CD4-positive, alpha-beta memory T cell (primary cell): ENCODE data around the gene ZFPM1. TPM values are rescaled to one million over a fixed set of nuclear protein-coding genes. Genes with fewer than 3 reads are reported as not detected.

Source experiments
- CTCF ChIA-PET: fragments of 350-600 bp; sonication (Branson Sonifier 250); formaldehyde crosslinking; loops from one replicate; lab custom pipeline; 2021; ENCODE audit warnings: inconsistent platforms; ENCODE audit not compliant: partially characterized antibody; lab: Charles Lee
- POLR2A ChIA-PET: fragments of 350-600 bp; sonication (Branson Sonifier 250); formaldehyde crosslinking; loops from one replicate; lab custom pipeline; 2021; ENCODE audit not compliant: partially characterized antibody; lab: Charles Lee
- DNase-seq, 5 donors: peaks; one replicate each; pipeline versions ENCODE4 v3.0.0 to v3.0.0-alpha.2; 2020 to 2022; ENCODE audit warnings: mixed read lengths in 1 of 5
- H3K27ac ChIP-seq: one replicate; pipeline ENCODE4 v1.7.0; 2013; ENCODE audit warnings: low read depth, low read length
- H3K27me3 ChIP-seq: 2 replicates; pipeline ENCODE4 v1.7.0; 2013; ENCODE audit warnings: mild to moderate bottlenecking, low read length, moderate library complexity; ENCODE audit not compliant: insufficient read depth
- H3K36me3 ChIP-seq: 2 replicates; pipeline ENCODE4 v1.7.0; 2013; ENCODE audit warnings: mild to moderate bottlenecking, low read length, moderate library complexity; ENCODE audit not compliant: insufficient read depth
- H3K4me1 ChIP-seq: 2 replicates; pipeline ENCODE4 v1.7.0; 2013; ENCODE audit warnings: mild to moderate bottlenecking, low read length, moderate library complexity; ENCODE audit not compliant: insufficient read depth
- H3K4me3 ChIP-seq, 2 donors: one replicate each; pipeline ENCODE4 v1.7.0; 2013; ENCODE audit warnings: low read length in 2 of 2, mild to moderate bottlenecking in 1 of 2
- H3K9me3 ChIP-seq, 2 donors: one replicate each; pipeline ENCODE4 v1.7.0; 2013; ENCODE audit warnings: low read length in 2 of 2, control low read depth in 1 of 2; ENCODE audit not compliant: control insufficient read depth in 1 of 2
- H3K27ac Mint-ChIP-seq, 7 donors: one replicate each; pipeline ENCODE4 v1.8.0; 2020 to 2021; ENCODE audit warnings: mixed read lengths in 7 of 7, mild to moderate bottlenecking in 6 of 7, inconsistent platforms in 3 of 7, moderate library complexity in 3 of 7
- H3K27me3 Mint-ChIP-seq, 2 donors: one replicate each; pipeline ENCODE4 v1.8.0; 2020 to 2021; ENCODE audit warnings: mixed read lengths in 2 of 2
- H3K36me3 Mint-ChIP-seq, 2 donors: one replicate each; pipeline ENCODE4 v1.8.0; 2020 to 2021; ENCODE audit warnings: mixed read lengths in 2 of 2, inconsistent platforms in 1 of 2, mild to moderate bottlenecking in 1 of 2
- H3K4me1 Mint-ChIP-seq, 4 donors: one replicate each; pipeline ENCODE4 v1.8.0; 2020 to 2021; ENCODE audit warnings: mixed read lengths in 4 of 4, mild to moderate bottlenecking in 1 of 4
- H3K4me3 Mint-ChIP-seq, 8 donors: one replicate each; pipeline ENCODE4 v1.8.0; 2020 to 2021; ENCODE audit warnings: mixed read lengths in 8 of 8, mild to moderate bottlenecking in 7 of 8, moderate library complexity in 6 of 8, inconsistent platforms in 3 of 8
- H3K9me3 Mint-ChIP-seq, 8 donors: one replicate each; pipeline ENCODE4 v1.8.0; 2020 to 2021; ENCODE audit warnings: mixed read lengths in 8 of 8, mild to moderate bottlenecking in 5 of 8, inconsistent platforms in 3 of 8, moderate library complexity in 1 of 8
- intact Hi-C: fragments of 100-400 bp; cut with micrococcal nuclease; formaldehyde crosslinking; loops from one replicate; pipeline ENCODE4 v1.15.1; 2023
- polyA plus RNA-seq, 2 donors: library from polyadenylated mRNA; unstranded; fragments of 300-500 nt; fragmentation: Illumina TruSeq; gene quantifications; one replicate each; pipeline ENCODE4 v1.2.3, GENCODE V29; 2021
- total RNA-seq, 2 experiments: library from RNA; stranded (reverse); gene quantifications; one replicate each; pipeline ENCODE4 v1.2.3, GENCODE V29; 2021

The ZFPM1 gene
- total and polyA plus RNA-seq, 4 experiments from 2014 or later, result 0.07 to 20.5 (median 9.7) TPM

- H3K9me3 Mint-ChIP-seq, result no peaks in the 10 kb centered on the region
- intact Hi-C loops, result no loop called here
- no peaks in the 10 kb centered on the region for H3K9me3 ChIP-seq
- peaks cover 0 to 2% of the 10 kb centered on the region in 2 donors for H3K36me3 Mint-ChIP-seq
- peaks cover 0 to 7% (median 0%) of the 10 kb centered on the region in 4 donors for H3K4me1 Mint-ChIP-seq
- no peak overlapping the region for H3K27ac ChIP-seq
- H3K27ac Mint-ChIP-seq, result peak overlapping the region in 1 of 7 donors; percentile 38
- H3K4me1 ChIP-seq, result no peaks in the 10 kb centered on the region
- ChIA-PET CTCF (no interaction called here), POLR2A (no interaction called here)
- no peak overlapping the region for H3K4me3 ChIP-seq
- no peaks in the 10 kb centered on the region for H3K27me3 Mint-ChIP-seq
- H3K36me3 ChIP-seq, result no peaks in the 10 kb centered on the region
- no peaks in the 10 kb centered on the region for H3K27me3 ChIP-seq
- no peak for DNase-seq
- no peak overlapping the region for H3K4me3 Mint-ChIP-seq
Observed at GRCh38 chr16:88509749-88510069, 56.6 kb downstream of the ZFPM1 start.

GRCh38 chr16:88510091-88510994, 57.3 kb downstream of the ZFPM1 start:
- no peaks in the 10 kb centered on the region for H3K27me3 Mint-ChIP-seq
- Histone ChIP-seq H3K36me3 (no peaks in the 10 kb centered on the region), H3K4me3 (no peak overlapping the region), H3K4me1 (no peaks in the 10 kb centered on the region), H3K27ac (no peak overlapping the region), H3K27me3 (no peaks in the 10 kb centered on the region), H3K9me3 (no peaks in the 10 kb centered on the region)
- intact Hi-C loops, result no loop called here
- peaks cover 0 to 4% of the 10 kb centered on the region in 2 donors for H3K36me3 Mint-ChIP-seq
- no peak for DNase-seq
- ChIA-PET CTCF (interaction anchor here (1.5 kb wide), 1 partner anchor 72 kb away, joined by 4 read pairs; no protein-coding TSS in a partner anchor), POLR2A (no interaction called here)
- peak overlapping the region in 1 of 7 donors; percentile 38 for H3K27ac Mint-ChIP-seq
- peaks cover 0 to under 1% (median 0%) of the 10 kb centered on the region in 4 donors for H3K4me1 Mint-ChIP-seq
- no peak overlapping the region for H3K4me3 Mint-ChIP-seq
- H3K9me3 Mint-ChIP-seq, result no peaks in the 10 kb centered on the region

- H3K4me3 ChIP-seq, result no peak overlapping the region
- H3K27me3 ChIP-seq, result no peaks in the 10 kb centered on the region
- no peaks in the 10 kb centered on the region for H3K9me3 Mint-ChIP-seq
- ChIA-PET CTCF (interaction anchor here (1.5 kb wide), 1 partner anchor 73 kb away, joined by 4 read pairs; no protein-coding TSS in a partner anchor), POLR2A (no interaction called here)
- no peaks in the 10 kb centered on the region for H3K9me3 ChIP-seq
- no peak overlapping the region for H3K27ac Mint-ChIP-seq
- intact Hi-C loops, result no loop called here
- H3K36me3 Mint-ChIP-seq, result peaks cover 3 to 4% of the 10 kb centered on the region in 2 donors
- no peak overlapping the region for H3K4me3 Mint-ChIP-seq
- no peaks in the 10 kb centered on the region for H3K4me1 Mint-ChIP-seq
- H3K27ac ChIP-seq, result no peak overlapping the region
- H3K4me1 ChIP-seq, result no peaks in the 10 kb centered on the region
- H3K36me3 ChIP-seq, result no peaks in the 10 kb centered on the region
- H3K27me3 Mint-ChIP-seq, result no peaks in the 10 kb centered on the region
- DNase-seq, result no peak
Observed at GRCh38 chr16:88511060-88511459, 58.0 kb downstream of the ZFPM1 start.

- Histone ChIP-seq H3K9me3 (no peaks in the 10 kb centered on the region), H3K36me3 (no peaks in the 10 kb centered on the region), H3K27me3 (no peaks in the 10 kb centered on the region), H3K4me1 (no peaks in the 10 kb centered on the region), H3K27ac (no peak overlapping the region), H3K4me3 (no peak overlapping the region)
- no peak for DNase-seq
- H3K4me3 Mint-ChIP-seq, result no peak overlapping the region
- ChIA-PET CTCF (no interaction called here), POLR2A (no interaction called here)
- H3K4me1 Mint-ChIP-seq, result no peaks in the 10 kb centered on the region
- H3K27me3 Mint-ChIP-seq, result no peaks in the 10 kb centered on the region
- H3K9me3 Mint-ChIP-seq, result peaks cover 0 to 1% (median 0%) of the 10 kb centered on the region in 8 donors
- no peak overlapping the region for H3K27ac Mint-ChIP-seq
- intact Hi-C loops, result no loop called here
- peaks cover 4 to 7% of the 10 kb centered on the region in 2 donors for H3K36me3 Mint-ChIP-seq
Observed at GRCh38 chr16:88511906-88512305, 58.8 kb downstream of the ZFPM1 start.

GRCh38 chr16:88512728-88513696, 59.9 kb downstream of the ZFPM1 start:
- H3K4me3 ChIP-seq, result no peak overlapping the region
- ChIA-PET CTCF (no interaction called here), POLR2A (no interaction called here)
- DNase-seq, result no peak
- H3K9me3 ChIP-seq, result no peaks in the 10 kb centered on the region
- Mint-ChIP-seq H3K27me3 (no peaks in the 10 kb centered on the region), H3K27ac (peak overlapping the region in 1 of 7 donors; percentile 81), H3K9me3 (peaks cover 0 to 2% (median 0%) of the 10 kb centered on the region in 8 donors), H3K36me3 (peaks cover 4 to 7% of the 10 kb centered on the region in 2 donors), H3K4me3 (no peak overlapping the region), H3K4me1 (peaks cover 0 to 2% (median 0%) of the 10 kb centered on the region in 4 donors)
- no peaks in the 10 kb centered on the region for H3K4me1 ChIP-seq
- no peaks in the 10 kb centered on the region for H3K27me3 ChIP-seq
- no peaks in the 10 kb centered on the region for H3K36me3 ChIP-seq
- H3K27ac ChIP-seq, result no peak overlapping the region
- intact Hi-C loops, result no loop called here

- Histone ChIP-seq H3K4me3 (no peak overlapping the region), H3K4me1 (no peaks in the 10 kb centered on the region), H3K9me3 (no peaks in the 10 kb centered on the region), H3K27ac (no peak overlapping the region), H3K27me3 (no peaks in the 10 kb centered on the region), H3K36me3 (no peaks in the 10 kb centered on the region)
- Mint-ChIP-seq H3K9me3 (peaks cover 0 to 3% (median 0%) of the 10 kb centered on the region in 8 donors), H3K4me1 (peaks cover 0 to 7% (median 0%) of the 10 kb centered on the region in 4 donors), H3K27ac (peak overlapping the region in 1 of 7 donors; percentile 12), H3K36me3 (peaks cover 6 to 11% of the 10 kb centered on the region in 2 donors), H3K4me3 (no peak overlapping the region), H3K27me3 (no peaks in the 10 kb centered on the region)
- ChIA-PET CTCF (no interaction called here), POLR2A (no interaction called here)
- intact Hi-C loops, result no loop called here
- DNase-seq, result no peak
Observed at GRCh38 chr16:88514070-88514469, 61.0 kb downstream of the ZFPM1 start.
